ENCODE results near the gene OPRM1.

DNA sequence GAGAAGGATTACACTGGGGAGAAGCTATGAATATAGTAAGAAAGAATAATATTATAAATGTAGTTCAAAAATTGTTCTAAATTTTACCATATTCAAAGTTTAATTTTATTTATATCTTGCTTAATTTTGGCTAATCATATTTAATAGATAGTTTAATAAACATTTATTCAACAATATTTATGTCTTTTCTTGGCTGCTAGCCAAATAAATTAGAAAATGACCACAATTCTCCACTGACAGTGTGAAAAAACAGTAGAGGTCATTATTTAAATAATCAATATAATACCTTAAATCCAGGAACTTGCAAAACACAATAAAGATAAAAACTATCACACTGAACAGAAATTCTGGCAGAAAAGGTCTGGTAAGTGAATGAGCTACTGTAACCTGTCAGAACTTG, 171.6 kb downstream of the OPRM1 start:
- TF ChIP-seq EP300 (IDR thresholded peaks at IDR 0.05) (no peak), POLR2A (IDR thresholded peaks at IDR 0.05) (no peak), CTCF (IDR thresholded peaks at IDR 0.05) (no peak)
